Rectal smooth muscle tissue (tissue), 1 donor: ENCODE measurements around the gene PDLIM7.

Experiments used
- H3K27ac ChIP-seq: one replicate; pipeline ENCODE4 v1.7.0; 2013; ENCODE audit warnings: low read depth, low read length, inconsistent platforms
- H3K27me3 ChIP-seq: one replicate; pipeline ENCODE4 v1.7.0; 2013; ENCODE audit warnings: low read length; ENCODE audit not compliant: control insufficient read depth, insufficient read depth
- H3K36me3 ChIP-seq: one replicate; pipeline ENCODE4 v1.7.0; 2013; ENCODE audit warnings: low read length; ENCODE audit not compliant: control insufficient read depth, insufficient read depth
- H3K4me1 ChIP-seq: one replicate; pipeline ENCODE4 v1.7.0; 2013; ENCODE audit warnings: low read length; ENCODE audit not compliant: control insufficient read depth, insufficient read depth
- H3K4me3 ChIP-seq: one replicate; pipeline ENCODE4 v1.7.0; 2013; ENCODE audit warnings: low read length
- H3K9ac ChIP-seq: one replicate; pipeline ENCODE4 v1.7.0; 2013; ENCODE audit warnings: low read length

The PDLIM7 gene

DNA sequence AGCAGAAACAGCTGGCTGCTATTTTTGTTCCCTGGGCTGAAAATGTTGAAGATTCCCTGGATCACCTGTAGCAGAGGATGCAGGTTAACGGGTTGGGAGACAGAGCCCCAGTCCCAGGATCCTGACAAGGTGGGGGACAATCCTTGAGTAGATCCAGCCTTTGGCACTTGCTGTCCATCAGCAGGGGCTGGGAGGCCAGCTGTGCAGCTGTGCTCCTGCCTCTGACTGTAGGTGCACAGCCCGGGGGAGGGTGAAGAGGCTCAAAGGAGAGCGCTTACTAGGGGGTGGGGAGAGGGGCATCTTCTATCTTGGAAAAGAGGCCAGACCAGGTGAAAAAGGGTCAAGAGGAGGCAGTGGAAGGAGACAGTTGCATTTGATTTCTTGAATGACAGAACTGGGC is 22.9 kb upstream of the PDLIM7 start:
- Histone ChIP-seq H3K36me3 (peaks cover 23% of the 10 kb centered on the region), H3K27ac (no peak overlapping the region), H3K4me3 (no peak overlapping the region), H3K9ac (no peak overlapping the region), H3K27me3 (no peaks in the 10 kb centered on the region), H3K4me1 (peaks cover 7% of the 10 kb centered on the region)

- no peak overlapping the region for H3K27ac ChIP-seq
- peaks cover 24% of the 10 kb centered on the region for H3K36me3 ChIP-seq
These were observed 22.2 kb upstream of the PDLIM7 start for GRCh38 chr5:177519463-177520235.

DNA sequence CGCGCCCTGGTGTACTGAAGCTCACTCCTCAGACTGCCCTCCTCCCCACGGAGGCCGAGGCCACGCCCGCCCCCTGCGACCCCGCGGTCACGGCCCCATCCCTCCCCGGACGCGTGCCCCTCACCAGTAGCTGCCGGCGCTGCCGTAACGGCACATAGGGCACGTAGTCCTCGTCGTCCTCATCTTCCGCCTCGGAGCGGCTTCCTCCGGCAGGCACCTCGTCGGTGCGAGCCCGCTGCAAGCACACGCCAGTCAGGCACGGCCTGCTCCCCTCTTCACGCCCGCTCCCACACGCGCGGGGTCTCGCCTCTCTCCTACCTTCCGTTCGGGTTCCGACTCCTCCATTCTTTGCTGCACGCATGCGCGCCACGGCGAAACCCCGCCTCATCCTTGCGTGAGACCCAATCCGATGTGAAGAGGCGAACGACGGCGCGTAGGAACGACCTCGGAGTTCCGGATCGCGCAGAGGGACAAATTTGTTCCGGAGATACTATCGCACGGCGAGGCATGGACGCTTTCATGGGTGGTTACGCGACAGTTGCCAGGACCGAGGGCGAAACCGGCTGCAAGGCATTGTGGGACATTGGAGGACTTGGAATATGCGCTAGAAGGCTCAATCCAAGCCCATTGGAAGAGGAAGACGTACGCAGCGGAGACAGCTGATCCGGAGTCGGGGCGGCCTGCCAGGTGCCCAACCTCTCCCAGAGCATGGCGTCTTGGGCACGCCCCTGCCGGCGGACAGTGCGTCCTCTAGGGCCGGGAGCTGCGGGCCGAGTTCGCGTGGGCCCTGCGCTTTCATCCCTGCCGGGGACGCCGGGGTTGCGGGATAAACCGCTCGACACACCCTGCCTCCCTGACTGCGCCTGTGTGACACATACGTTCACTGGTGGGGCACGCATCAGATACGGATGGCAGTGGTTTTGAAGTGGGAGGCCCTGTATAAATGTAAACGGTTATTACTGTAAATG is 19.5 kb upstream of the PDLIM7 start, which contains the start of gene DDX41:
Gene DDX41, minus strand, starts transcription at position 361 of the 968 bp plus-strand sequence. Its CDS starts 16 bp downstream, at position 345.
- H3K27me3 ChIP-seq = no peaks in the 10 kb centered on the region
- H3K4me3 ChIP-seq = peak within 1 kb of the TSS; percentile 99
- H3K4me1 ChIP-seq = peaks cover 7% of the 10 kb centered on the region
- peak within 1 kb of the TSS; percentile 82 for H3K9ac ChIP-seq
- peaks cover 25% of the 10 kb centered on the region for H3K36me3 ChIP-seq
- peak within 1 kb of the TSS; percentile 86 for H3K27ac ChIP-seq

More at GRCh38 chr5:177519463-177520235, 22.2 kb upstream of the PDLIM7 start:
- Histone ChIP-seq H3K4me3 (no peak overlapping the region), H3K4me1 (peaks cover 7% of the 10 kb centered on the region), H3K9ac (no peak overlapping the region), H3K27me3 (no peaks in the 10 kb centered on the region)

GRCh38 chr5:177515580-177515979 is 18.2 kb upstream of the PDLIM7 start:
- Histone ChIP-seq H3K27me3 (no peaks in the 10 kb centered on the region), H3K4me1 (peaks cover 7% of the 10 kb centered on the region), H3K4me3 (peak overlapping the region; percentile 99), H3K36me3 (peaks cover 24% of the 10 kb centered on the region), H3K9ac (no peak overlapping the region), H3K27ac (no peak overlapping the region)

GRCh38 chr5:177514541-177514940 is 17.1 kb upstream of the PDLIM7 start:
- Histone ChIP-seq H3K4me1 (peaks cover 7% of the 10 kb centered on the region), H3K9ac (no peak overlapping the region), H3K36me3 (peaks cover 24% of the 10 kb centered on the region), H3K4me3 (no peak overlapping the region), H3K27ac (no peak overlapping the region), H3K27me3 (no peaks in the 10 kb centered on the region)

DNA sequence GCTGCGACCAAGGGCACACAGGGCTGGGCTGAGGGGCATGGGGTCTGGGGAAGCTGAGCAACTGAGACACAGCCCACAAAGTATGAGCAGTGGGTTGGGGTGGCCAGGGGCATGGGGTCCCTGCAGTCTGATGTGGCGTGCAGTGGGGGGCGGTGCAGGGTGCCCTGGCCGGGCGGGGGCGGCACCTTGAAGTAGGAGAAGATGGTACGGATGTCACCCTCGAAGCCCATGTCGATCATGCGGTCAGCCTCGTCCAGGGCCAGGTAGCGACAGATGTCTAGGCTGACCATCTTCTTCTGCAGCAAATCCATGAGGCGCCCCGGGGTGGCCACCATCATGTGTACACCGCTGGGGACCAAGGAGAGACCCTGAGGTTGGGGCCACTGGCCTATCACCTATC is 16.1 kb upstream of the PDLIM7 start:
- peaks cover 24% of the 10 kb centered on the region for H3K36me3 ChIP-seq
- H3K27ac ChIP-seq = no peak overlapping the region

DNA sequence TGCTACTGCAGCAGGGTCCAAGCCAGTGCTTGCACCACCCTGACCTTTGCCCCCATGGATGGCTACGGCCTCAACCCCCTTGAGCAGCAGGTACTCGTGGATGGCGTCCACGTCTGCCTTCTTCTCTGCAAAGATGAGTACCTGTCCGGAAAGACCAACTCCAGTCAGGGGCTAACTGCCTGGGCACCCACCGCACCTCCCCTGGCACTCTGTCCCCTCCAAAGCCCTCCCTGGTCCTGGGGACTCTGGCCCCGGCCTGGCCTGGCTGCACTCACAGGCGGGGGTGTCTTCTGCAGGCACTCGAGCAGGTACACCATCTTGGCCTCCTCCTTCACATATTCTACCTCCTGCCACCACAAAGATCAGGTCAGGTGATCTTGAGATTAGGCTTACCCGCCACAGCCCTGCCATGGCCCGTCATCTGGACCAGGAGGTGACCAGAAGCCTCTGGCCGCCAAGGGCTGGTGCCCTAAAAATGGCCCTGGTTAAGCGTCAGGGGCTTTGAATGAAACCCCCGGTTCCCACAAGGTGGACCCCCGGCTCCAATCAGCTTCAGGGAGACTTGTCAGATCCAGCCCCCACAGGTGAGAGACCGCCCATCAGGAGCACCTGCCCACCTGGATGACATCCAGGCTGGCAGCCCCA is 15.5 kb upstream of the PDLIM7 start:
- no peaks in the 10 kb centered on the region for H3K27me3 ChIP-seq
- no peak overlapping the region for H3K9ac ChIP-seq
- no peak overlapping the region for H3K4me3 ChIP-seq
- peaks cover 24% of the 10 kb centered on the region for H3K36me3 ChIP-seq
- no peak overlapping the region for H3K27ac ChIP-seq
- H3K4me1 ChIP-seq = peaks cover 7% of the 10 kb centered on the region

More for the DNA sequence above, 16.1 kb upstream of the PDLIM7 start:
- Histone ChIP-seq H3K9ac (no peak overlapping the region), H3K27me3 (no peaks in the 10 kb centered on the region), H3K4me1 (peaks cover 7% of the 10 kb centered on the region), H3K4me3 (no peak overlapping the region)

DNA sequence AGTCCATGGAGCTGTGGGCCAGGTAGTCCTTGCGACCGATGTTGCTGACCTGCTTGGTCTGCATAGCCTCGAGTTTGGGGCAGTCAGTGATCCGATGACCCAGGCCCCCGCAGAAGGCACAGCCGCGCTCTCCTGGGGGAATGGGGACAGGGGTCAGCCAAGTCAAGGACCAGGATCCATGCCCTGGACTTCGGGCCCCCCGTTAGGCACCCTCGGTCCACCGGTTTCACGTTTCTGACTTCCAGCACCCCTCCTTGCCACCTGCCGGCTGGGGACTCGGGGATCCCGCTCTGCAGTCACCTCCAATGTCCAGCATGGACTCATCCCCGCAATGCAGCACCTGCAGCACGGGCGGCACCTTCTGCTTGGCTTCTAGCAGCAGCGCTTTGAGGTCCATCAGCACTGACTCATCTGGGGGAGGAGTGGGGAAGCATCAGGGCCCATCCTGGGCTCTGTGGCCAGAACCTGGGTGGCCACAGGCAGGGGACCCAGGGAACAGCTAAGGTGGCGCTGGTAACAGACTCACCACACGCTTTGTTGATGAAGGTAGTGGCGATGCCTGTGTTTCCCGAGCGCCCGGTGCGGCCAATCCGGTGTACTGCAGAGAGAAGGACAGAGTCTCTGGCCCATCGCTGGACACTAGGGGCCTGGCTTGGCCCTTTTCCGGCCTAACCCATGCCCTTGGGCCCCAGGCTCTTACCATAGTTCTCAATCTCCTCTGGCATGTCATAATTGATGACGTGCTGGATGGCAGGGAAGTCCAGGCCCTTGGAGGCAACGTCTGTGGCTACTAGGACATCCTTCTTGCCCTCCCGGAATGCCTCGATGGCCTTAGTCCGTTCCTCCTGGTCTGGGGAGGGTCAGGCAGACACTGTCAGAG is 14.6 kb upstream of the PDLIM7 start:
- Histone ChIP-seq H3K4me3 (no peak overlapping the region), H3K27me3 (no peaks in the 10 kb centered on the region), H3K4me1 (peaks cover 7% of the 10 kb centered on the region), H3K27ac (no peak overlapping the region), H3K9ac (no peak overlapping the region), H3K36me3 (peaks cover 24% of the 10 kb centered on the region)

GRCh38 chr5:177511181-177511580 is 13.8 kb upstream of the PDLIM7 start:
- Histone ChIP-seq H3K27me3 (no peaks in the 10 kb centered on the region), H3K27ac (no peak overlapping the region), H3K4me3 (no peak overlapping the region), H3K9ac (no peak overlapping the region), H3K36me3 (peaks cover 24% of the 10 kb centered on the region), H3K4me1 (peaks cover 5% of the 10 kb centered on the region)

GRCh38 chr5:177510567-177511053 is 13.2 kb upstream of the PDLIM7 start:
- H3K27ac ChIP-seq = no peak overlapping the region

DNA sequence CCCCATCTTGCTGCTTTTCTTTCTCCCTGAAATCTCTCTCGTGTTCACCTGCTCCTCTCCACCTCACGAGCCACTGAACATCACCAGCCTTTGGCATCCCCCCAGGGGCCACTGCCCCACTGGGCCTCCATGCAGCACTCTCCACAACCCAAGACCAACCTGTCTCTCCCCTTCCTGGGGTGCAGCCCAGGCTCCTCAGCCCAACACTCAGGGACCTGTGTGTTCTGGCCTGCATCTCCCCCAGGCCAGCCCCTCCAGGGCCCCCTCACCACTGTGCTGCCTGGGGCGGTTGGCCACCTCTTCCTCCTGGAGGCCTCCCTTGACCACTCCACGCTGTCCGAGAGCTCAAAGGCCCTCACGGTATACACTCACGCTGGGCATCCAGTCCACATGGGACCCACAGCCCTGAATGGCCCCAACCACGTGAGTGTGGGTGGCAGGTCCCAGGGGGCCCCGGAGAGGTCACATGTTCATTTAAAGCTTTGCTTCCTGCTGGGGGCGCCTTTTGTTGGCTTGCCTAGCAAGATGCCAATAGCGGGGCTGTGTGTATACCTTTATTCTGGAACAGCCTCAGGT is 12.7 kb upstream of the PDLIM7 start:
- Histone ChIP-seq H3K9ac (no peak overlapping the region), H3K36me3 (peaks cover 23% of the 10 kb centered on the region), H3K27ac (no peak overlapping the region)

More at GRCh38 chr5:177510567-177511053, 13.2 kb upstream of the PDLIM7 start:
- Histone ChIP-seq H3K4me1 (no peaks in the 10 kb centered on the region), H3K36me3 (peaks cover 24% of the 10 kb centered on the region), H3K4me3 (no peak overlapping the region), H3K27me3 (no peaks in the 10 kb centered on the region), H3K9ac (no peak overlapping the region)

More for the DNA sequence above, 12.7 kb upstream of the PDLIM7 start:
- Histone ChIP-seq H3K4me1 (no peaks in the 10 kb centered on the region), H3K4me3 (peak overlapping the region; percentile 58), H3K27me3 (no peaks in the 10 kb centered on the region)
